GM12801 (cell line): ENCODE data around the gene CLBA1.

Source experiments
- CTCF ChIP-seq: IDR thresholded peaks from one replicate; pipeline ENCODE4 v1.5.1; 2011; ENCODE audit warnings: control low read depth; ENCODE audit not compliant: insufficient read length; ENCODE audit errors: extremely low read depth

The CLBA1 gene

GRCh38 chr14:104994978-104995377 is 9.4 kb downstream of the CLBA1 start:
- no peak for TF ChIP-seq CTCF

GRCh38 chr14:104996032-104996431 is 10.4 kb downstream of the CLBA1 start:
- no peak for TF ChIP-seq CTCF

- no peak for TF ChIP-seq CTCF
These were observed 10.9 kb downstream of the CLBA1 start for GRCh38 chr14:104996483-104996882.

GRCh38 chr14:104998801-104999200 is 13.2 kb downstream of the CLBA1 start:
- no peak for TF ChIP-seq CTCF

GRCh38 chr14:104999361-104999760 is 13.8 kb downstream of the CLBA1 start:
- no peak for TF ChIP-seq CTCF

- TF ChIP-seq CTCF: no peak
These were observed 19.8 kb downstream of the CLBA1 start for GRCh38 chr14:105005329-105005928.

GRCh38 chr14:105005929-105006830 is 20.6 kb downstream of the CLBA1 start:
- no peak for TF ChIP-seq CTCF
